ENCODE measurements around the gene TUBB4B. TPM values are rescaled to one million over a fixed set of nuclear protein-coding genes. Genes with fewer than 3 reads are reported as not detected.

TUBB4B gene
- total and polyA plus RNA-seq, 2 experiments from 2014 or later, result 309 to 446 TPM

DNA sequence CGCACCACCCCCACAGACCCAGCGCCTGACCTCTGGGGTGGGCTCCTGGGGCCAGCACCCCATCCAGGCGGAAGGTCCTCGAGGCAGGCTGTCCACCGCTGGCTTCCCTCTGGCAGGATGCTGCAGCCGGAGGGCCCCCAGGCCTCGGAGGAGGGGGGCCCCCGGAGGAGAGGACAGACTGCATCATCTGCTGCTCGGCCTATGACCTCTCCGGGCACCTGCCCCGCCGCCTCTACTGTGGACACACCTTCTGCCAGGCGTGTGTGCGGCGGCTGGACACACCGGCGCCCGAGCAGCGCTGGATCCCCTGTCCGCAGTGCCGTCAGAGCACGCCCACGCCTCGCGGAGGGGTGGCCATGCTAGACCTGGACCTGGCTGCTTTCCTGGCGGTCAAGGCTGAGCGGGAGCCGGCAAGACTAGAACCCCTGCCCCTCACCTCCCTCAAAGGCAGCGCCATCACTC lies 12.6 kb upstream of the TUBB4B start:
- Histone ChIP-seq H3K27ac (no peak overlapping the region), H3K9me2 (replicated peaks; ENCODE audit: insufficient read depth) (no peaks in the 10 kb centered on the region), H3K4me1 (ENCODE audit: insufficient read depth) (peaks cover 49% of the 10 kb centered on the region), H4K20me1 (ENCODE audit: insufficient read depth, poor library complexity, severe bottlenecking) (no peaks in the 10 kb centered on the region), H3K36me3 (replicated peaks; ENCODE audit: insufficient read depth, low read depth) (no peaks in the 10 kb centered on the region), H3K9me3 (ENCODE audit: low read depth) (no peaks in the 10 kb centered on the region), H3K79me2 (no peaks in the 10 kb centered on the region), H3K4me3 (no peak overlapping the region), H3K27me3 (no peaks in the 10 kb centered on the region), H2AFZ (no peak overlapping the region), H3K4me2 (peak overlapping the region; percentile 29)
- no peak for DNase-seq (ENCODE audit: low spot score)
- TF ChIP-seq, protein P1, sequence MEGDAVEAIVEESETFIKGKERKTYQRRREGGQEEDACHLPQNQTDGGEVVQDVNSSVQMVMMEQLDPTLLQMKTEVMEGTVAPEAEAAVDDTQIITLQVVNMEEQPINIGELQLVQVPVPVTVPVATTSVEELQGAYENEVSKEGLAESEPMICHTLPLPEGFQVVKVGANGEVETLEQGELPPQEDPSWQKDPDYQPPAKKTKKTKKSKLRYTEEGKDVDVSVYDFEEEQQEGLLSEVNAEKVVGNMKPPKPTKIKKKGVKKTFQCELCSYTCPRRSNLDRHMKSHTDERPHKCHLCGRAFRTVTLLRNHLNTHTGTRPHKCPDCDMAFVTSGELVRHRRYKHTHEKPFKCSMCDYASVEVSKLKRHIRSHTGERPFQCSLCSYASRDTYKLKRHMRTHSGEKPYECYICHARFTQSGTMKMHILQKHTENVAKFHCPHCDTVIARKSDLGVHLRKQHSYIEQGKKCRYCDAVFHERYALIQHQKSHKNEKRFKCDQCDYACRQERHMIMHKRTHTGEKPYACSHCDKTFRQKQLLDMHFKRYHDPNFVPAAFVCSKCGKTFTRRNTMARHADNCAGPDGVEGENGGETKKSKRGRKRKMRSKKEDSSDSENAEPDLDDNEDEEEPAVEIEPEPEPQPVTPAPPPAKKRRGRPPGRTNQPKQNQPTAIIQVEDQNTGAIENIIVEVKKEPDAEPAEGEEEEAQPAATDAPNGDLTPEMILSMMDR (IDR thresholded peaks at IDR 0.05; ENCODE audit: poor library complexity), result no peak
- no peak for TF ChIP-seq EZH2 (IDR thresholded peaks at IDR 0.05; ENCODE audit: borderline replicate concordance)
- no peak for TF ChIP-seq EZH2phosphoT487 (IDR thresholded peaks at IDR 0.05; ENCODE audit: low read depth, severe bottlenecking, unreplicated experiment)
- 90% methylated on average over 25 of the region's 29 CpGs for WGBS (ENCODE audit: low lambda C conversion rate, missing lambda C conversion rate)

DNA sequence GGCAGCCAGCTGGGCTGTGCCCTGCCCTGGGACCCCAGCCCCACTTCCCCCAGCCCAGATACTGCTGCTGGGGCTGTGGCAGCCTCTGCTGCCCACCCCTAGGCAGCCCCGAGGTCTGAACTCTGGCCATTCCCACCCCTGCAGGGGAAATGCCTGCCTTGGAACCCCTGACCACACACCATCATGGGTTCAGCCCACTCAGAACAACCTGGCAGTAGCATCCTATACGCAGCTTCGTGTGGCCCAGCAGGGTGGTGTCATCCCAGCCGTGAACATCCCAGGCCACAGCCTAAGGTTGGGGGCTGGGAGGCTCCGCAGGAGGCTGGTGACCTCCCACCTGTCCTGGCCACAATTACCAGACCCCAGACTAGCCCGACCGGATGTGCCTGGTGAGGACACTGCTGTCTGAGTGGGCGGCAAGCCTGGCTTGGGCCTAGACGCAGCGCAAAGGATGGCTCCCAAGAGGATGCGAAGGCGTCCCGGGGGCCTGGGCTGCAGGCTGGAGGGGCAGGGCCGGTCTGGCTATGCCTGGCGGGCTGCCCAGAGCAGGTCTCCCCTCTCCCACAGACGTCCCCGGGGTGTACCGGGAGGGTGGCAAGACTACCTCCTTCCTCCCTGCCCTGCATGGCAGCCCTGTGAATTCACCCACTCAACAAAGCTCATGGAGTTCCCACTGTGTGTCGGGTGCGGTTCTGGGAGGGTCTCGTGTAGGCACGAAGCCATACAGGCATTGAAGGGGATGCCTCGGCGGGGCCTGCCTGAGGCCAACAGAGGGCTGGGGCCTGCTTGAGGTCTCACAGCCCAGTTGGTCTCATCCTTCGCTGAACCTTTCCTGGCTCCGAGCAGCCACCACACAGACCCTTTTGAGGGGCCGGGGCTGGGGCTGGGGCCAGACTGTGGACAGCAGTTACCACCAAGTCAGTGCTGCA lies 11.9 kb upstream of the TUBB4B start:
- Histone ChIP-seq H3K4me1 (ENCODE audit: insufficient read depth) (peaks cover 45% of the 10 kb centered on the region), H3K9me3 (ENCODE audit: low read depth) (no peaks in the 10 kb centered on the region), H3K4me2 (peak overlapping the region; percentile 50), H2AFZ (no peak overlapping the region), H3K9me2 (replicated peaks; ENCODE audit: insufficient read depth) (no peaks in the 10 kb centered on the region), H3K4me3 (no peak overlapping the region), H4K20me1 (ENCODE audit: insufficient read depth, poor library complexity, severe bottlenecking) (no peaks in the 10 kb centered on the region), H3K27me3 (no peaks in the 10 kb centered on the region), H3K79me2 (no peaks in the 10 kb centered on the region), H3K36me3 (replicated peaks; ENCODE audit: insufficient read depth, low read depth) (no peaks in the 10 kb centered on the region), H3K27ac (peak overlapping the region; percentile 87)
- TF ChIP-seq EZH2phosphoT487 (IDR thresholded peaks at IDR 0.05; ENCODE audit: low read depth, severe bottlenecking, unreplicated experiment) (no peak), EZH2 (IDR thresholded peaks at IDR 0.05; ENCODE audit: borderline replicate concordance) (no peak)
- TF ChIP-seq, protein P1 (IDR thresholded peaks at IDR 0.05; ENCODE audit: poor library complexity), result no peak
- WGBS (ENCODE audit: low lambda C conversion rate, missing lambda C conversion rate), result 90% methylated on average over 25 of the region's 27 CpGs
- no peak for DNase-seq (ENCODE audit: low spot score)

DNA sequence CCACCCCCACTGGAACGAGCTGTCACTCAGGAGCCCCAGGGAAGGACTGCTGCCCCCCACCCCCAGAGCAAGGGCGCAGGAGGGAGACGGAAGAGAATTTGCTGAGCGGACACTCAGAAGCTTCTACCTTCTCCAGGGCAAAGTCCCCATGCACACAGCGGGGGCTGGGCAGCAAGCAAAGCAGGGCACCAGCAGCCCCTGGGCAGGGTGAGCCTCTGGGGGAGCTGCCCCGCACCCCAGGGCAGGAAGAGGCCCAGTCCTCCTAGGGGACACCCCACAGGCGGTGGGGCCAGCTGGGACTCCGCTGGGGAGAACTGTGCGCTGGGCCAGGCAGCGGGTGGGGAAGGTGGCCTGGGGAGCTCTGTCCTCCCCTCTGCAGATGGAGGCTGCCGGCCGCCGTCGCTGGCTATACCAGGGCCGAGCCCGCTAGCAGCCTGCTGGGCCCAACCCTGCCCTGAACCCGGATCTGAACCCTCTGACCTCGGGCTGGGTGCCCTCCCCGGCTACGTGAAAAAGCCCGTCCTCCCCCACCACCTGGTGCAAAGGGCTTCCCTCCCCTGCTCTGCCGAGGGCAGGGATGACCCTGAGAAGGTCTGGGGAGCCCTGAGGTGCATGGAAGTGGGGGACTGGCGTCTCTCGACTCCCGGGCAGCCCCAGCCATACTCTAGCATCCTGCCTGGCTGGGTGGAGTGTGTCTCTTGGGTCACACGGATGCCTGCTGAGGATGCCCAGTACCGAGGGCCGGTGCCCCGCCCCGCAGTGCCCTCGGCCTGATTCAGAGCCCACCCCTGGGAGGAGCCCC lies 11.0 kb upstream of the TUBB4B start:
- Histone ChIP-seq H3K4me1 (ENCODE audit: insufficient read depth) (peaks cover 43% of the 10 kb centered on the region), H3K27me3 (no peaks in the 10 kb centered on the region), H3K4me2 (peak overlapping the region; percentile 50), H3K79me2 (no peaks in the 10 kb centered on the region), H3K4me3 (no peak overlapping the region), H4K20me1 (ENCODE audit: insufficient read depth, poor library complexity, severe bottlenecking) (no peaks in the 10 kb centered on the region), H2AFZ (no peak overlapping the region), H3K9me2 (replicated peaks; ENCODE audit: insufficient read depth) (no peaks in the 10 kb centered on the region), H3K9me3 (ENCODE audit: low read depth) (no peaks in the 10 kb centered on the region), H3K27ac (peak overlapping the region; percentile 87), H3K36me3 (replicated peaks; ENCODE audit: insufficient read depth, low read depth) (no peaks in the 10 kb centered on the region)
- no peak for TF ChIP-seq EZH2phosphoT487 (IDR thresholded peaks at IDR 0.05; ENCODE audit: low read depth, severe bottlenecking, unreplicated experiment)
- TF ChIP-seq EZH2 (IDR thresholded peaks at IDR 0.05; ENCODE audit: borderline replicate concordance), result no peak
- TF ChIP-seq, protein P1 (IDR thresholded peaks at IDR 0.05; ENCODE audit: poor library complexity), result no peak
- peak; percentile 69 for DNase-seq (ENCODE audit: low spot score)
- WGBS (ENCODE audit: low lambda C conversion rate, missing lambda C conversion rate), result 59% methylated on average over 22 of the region's 31 CpGs

Measured in hepatocyte (in vitro differentiated cells).